Retinal pigment epithelial cell (primary cell): ENCODE results near the gene LRRC15.

Source experiments
- DNase-seq: peaks from one replicate; pipeline ENCODE4 v3.0.0-alpha.2; 2010; ENCODE audit warnings: low read depth
- H3K4me3 ChIP-seq: 2 replicates; pipeline ENCODE4 v1.5.1; 2011; ENCODE audit warnings: mild to moderate bottlenecking, low read length, control low read depth, moderate library complexity
- TF ChIP-seq, protein P1 (sequence below): conservative IDR thresholded peaks from 2 replicates; pipeline ENCODE4 v1.5.1; 2011; ENCODE audit warnings: low read depth, low read length, control low read depth, inconsistent platforms

The LRRC15 gene

DNA sequence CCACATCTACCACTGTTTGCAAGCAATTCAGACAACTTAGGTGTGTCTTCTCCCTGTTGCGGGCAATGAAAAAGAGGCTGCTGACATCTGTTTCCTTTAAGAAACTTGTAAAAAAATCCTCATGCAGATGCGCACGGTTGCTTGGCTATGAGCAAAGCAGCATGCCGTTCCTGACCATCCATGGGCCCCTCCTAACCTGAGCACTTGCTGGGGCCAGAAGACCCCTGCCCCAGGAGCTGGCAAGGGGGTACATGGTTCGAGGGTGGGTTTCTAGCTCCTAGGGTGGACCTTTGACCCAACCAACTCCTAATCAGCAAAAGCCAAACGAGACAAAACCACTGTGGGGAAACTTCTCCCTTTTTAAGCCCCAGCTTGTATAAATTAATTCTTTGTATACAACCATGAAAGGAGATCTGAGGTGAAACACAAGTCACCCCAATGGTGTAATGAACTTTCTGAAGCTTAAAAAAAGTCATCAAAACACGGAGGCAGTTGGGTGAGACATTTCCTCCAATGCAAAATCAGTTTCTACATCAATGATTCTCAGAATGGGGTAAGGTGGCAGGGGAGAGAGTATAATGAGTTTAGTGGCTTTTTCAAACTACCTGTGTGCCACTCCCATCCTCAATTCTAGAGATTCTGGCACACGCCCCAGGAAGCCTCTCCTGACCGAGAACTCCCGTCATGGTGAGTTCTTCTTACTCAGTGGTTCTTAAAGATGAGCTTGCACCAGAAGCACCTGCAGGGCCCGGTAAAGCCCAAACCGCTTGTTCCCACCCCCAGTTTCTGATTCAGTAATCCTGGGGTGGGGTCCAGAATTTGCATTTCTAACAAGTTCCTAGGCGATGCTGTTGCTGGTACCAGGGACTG, 62.5 kb downstream of the LRRC15 start:
- no peak for DNase-seq
- no peak overlapping the region for H3K4me3 ChIP-seq
- TF ChIP-seq, protein P1, sequence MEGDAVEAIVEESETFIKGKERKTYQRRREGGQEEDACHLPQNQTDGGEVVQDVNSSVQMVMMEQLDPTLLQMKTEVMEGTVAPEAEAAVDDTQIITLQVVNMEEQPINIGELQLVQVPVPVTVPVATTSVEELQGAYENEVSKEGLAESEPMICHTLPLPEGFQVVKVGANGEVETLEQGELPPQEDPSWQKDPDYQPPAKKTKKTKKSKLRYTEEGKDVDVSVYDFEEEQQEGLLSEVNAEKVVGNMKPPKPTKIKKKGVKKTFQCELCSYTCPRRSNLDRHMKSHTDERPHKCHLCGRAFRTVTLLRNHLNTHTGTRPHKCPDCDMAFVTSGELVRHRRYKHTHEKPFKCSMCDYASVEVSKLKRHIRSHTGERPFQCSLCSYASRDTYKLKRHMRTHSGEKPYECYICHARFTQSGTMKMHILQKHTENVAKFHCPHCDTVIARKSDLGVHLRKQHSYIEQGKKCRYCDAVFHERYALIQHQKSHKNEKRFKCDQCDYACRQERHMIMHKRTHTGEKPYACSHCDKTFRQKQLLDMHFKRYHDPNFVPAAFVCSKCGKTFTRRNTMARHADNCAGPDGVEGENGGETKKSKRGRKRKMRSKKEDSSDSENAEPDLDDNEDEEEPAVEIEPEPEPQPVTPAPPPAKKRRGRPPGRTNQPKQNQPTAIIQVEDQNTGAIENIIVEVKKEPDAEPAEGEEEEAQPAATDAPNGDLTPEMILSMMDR: no peak

DNA sequence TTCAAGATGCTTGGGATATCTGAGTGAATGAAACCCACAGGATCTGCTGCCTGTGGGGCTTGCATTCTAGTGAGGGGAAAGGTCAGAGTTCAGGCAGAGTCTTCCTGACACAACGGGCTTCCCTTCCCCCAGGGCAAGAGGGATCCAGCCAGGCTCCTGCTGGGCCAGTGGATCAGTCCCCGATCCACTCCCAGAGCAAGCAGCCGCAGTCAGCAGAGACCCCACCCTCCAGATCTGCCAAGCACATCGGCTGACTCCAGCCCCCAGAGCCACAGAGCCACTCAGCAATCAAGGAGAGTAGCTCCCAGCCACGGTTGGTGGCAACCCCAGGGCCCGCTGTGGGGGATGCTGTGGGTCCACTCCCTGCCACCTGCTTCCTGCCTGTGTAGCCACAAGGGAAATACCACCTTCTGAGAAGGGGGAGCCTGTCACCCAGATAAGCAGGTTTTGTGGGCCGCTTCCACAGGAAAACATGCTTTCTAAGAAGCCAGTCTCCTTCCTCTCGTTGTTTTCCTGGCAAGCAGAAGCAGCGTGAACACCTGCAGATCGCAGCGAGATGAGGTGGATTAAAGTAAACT, 63.3 kb downstream of the LRRC15 start:
- DNase-seq: no peak
- TF ChIP-seq, protein P1: no peak
- no peak overlapping the region for H3K4me3 ChIP-seq

DNA sequence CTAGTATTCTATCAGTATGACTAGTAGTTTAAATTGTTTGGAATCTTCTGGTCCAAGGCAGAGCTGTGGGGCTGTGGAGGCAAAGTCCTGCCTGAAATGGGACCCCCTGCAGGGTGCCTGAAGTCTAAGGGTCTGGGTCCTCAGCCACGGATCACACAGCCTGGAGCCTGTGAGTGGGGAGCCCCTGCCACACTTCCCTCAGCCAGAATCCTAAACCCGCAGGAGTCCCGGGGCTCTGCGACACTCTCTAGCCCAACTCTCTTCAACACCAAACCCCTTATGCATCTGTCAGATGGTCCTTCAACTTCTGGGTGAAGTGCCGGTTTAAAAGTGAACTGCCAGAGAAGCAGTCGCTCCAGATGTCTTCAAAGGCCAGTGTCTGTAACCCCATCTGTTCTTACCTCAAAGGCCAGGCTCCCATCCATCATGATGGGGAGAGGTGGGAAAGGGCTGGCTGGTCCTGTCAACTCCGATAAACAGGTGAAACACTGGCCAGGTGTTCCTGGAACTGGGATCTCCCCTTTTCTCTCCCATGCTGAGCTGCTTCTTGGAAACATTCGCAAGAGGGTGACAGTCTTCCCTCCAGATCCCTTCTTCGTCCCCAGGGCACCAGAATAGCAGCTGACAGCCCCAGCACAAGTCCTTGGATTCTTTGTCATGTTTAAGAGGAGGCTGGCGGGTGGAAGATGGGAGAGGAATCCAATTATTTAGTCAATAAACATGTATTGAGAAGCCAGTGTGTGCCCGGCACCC, 64.0 kb downstream of the LRRC15 start:
- DNase-seq: no peak
- no peak overlapping the region for H3K4me3 ChIP-seq
- TF ChIP-seq, protein P1: no peak
